Right atrium auricular region (tissue), 2 donors: ENCODE measurements around the gene GTF2H3. TPM values are rescaled to one million over a fixed set of nuclear protein-coding genes. Genes with fewer than 3 reads are reported as not detected.

Experiments used
- DNase-seq: peaks from one replicate; pipeline ENCODE4 v3.0.0-alpha.2; 2019; ENCODE audit warnings: low spot score
- H3K27ac ChIP-seq, 2 donors: fragments of 200-600 bp; sonication (generic); 1 replicate in 1 of 2; 2 replicates in 1 of 2; pipeline ENCODE4 v1.5.1; 2016 to 2019
- H3K27me3 ChIP-seq, 2 donors: fragments of 200-600 bp; sonication (generic); one replicate each; pipeline versions ENCODE4 v1.5.1 to v1.6.0; 2017 to 2019
- H3K36me3 ChIP-seq: fragments of 200-600 bp; sonication (generic); one replicate; pipeline ENCODE4 v1.5.1; 2016
- H3K4me1 ChIP-seq, 2 donors: fragments of 200-600 bp; sonication (generic); one replicate each; pipeline versions ENCODE4 v1.5.1 to v1.6.0; 2017 to 2019
- H3K4me3 ChIP-seq, 2 donors: fragments of 200-600 bp; sonication (generic); 1 replicate in 1 of 2; 2 replicates in 1 of 2; pipeline ENCODE4 v1.5.1; 2017 to 2019; ENCODE audit warnings: mild to moderate bottlenecking in 1 of 2, moderate library complexity in 1 of 2
- H3K9me3 ChIP-seq, 2 donors: fragments of 200-600 bp; sonication (generic); one replicate each; pipeline ENCODE4 v1.5.1; 2019
- CTCF ChIP-seq, 2 donors: fragments of 200-600 bp; sonication (generic); IDR thresholded peaks; one replicate each; pipeline ENCODE4 v1.5.1; 2019; ENCODE audit warnings: antibody characterized with exemption in 2 of 2
- total RNA-seq, 2 donors: library from RNA; depleted of rRNA; stranded (reverse); fragments of >200 nt; gene quantifications; one replicate each; pipeline ENCODE4 v1.1.0, GENCODE V29; 2016

Gene GTF2H3
- total RNA-seq, 2 donors from 2014 or later: 7.6 to 8.4 TPM

DNA sequence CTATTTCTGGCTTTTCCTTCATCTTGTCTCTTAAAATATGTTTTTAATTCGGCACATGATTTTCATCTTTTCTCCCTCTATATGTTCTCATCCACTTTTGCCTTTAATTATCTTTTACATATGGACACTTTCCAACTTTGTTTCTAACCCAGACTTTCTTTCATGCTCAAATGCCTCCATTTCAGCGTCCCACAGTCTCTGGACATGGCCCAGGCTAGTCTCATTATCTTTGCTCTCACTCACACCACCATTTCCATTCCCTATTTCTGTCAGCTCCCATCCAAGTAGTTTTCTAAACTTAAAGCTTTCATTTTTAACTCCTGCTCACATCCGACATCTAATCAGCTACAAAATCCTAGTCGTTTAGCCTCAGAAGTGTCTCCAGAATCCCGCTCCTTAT, 14.8 kb downstream of the GTF2H3 start:
- no peak for DNase-seq
- no peak overlapping the region for H3K4me3 ChIP-seq
- H3K4me1 ChIP-seq: no peaks in the 10 kb centered on the region
- no peaks in the 10 kb centered on the region for H3K9me3 ChIP-seq
- H3K27ac ChIP-seq: no peak overlapping the region
- no peak for TF ChIP-seq CTCF (IDR thresholded peaks at IDR 0.05)
- H3K27me3 ChIP-seq: no peaks in the 10 kb centered on the region
- H3K36me3 ChIP-seq: peaks cover 40% of the 10 kb centered on the region

DNA sequence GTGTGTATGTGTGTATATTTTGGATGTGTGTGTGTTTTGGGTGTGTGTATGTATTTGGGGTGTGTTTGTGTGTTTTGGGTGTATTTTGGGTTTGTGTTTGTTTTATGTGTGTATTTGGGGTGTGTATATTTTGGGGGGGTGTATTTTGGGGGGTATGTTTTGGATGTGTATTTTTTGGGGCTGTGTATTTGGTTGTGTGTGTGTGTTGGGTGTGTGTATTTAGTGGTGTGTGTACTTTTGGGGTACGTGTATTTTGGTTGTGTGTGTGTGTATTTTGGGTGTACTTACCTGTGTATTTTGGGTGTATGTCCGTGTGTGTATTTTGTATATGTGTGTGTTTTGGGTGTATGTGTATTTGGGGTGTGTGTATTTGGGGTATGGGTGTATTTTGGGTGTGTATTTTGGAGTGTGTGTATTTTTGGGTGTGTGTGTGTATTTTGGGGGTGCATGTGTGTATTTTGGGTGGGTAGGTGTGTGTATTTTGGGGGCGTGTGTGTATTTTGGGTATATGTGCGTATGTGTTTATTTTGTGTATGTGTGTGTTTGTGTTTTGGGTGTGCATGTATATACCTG, 20.6 kb downstream of the GTF2H3 start:
- no peaks in the 10 kb centered on the region for H3K27me3 ChIP-seq
- no peak overlapping the region for H3K4me3 ChIP-seq
- no peak for DNase-seq
- peaks cover 21% of the 10 kb centered on the region for H3K36me3 ChIP-seq
- no peaks in the 10 kb centered on the region for H3K9me3 ChIP-seq
- H3K4me1 ChIP-seq: no peaks in the 10 kb centered on the region
- TF ChIP-seq CTCF (IDR thresholded peaks at IDR 0.05): no peak
- no peak overlapping the region for H3K27ac ChIP-seq

DNA sequence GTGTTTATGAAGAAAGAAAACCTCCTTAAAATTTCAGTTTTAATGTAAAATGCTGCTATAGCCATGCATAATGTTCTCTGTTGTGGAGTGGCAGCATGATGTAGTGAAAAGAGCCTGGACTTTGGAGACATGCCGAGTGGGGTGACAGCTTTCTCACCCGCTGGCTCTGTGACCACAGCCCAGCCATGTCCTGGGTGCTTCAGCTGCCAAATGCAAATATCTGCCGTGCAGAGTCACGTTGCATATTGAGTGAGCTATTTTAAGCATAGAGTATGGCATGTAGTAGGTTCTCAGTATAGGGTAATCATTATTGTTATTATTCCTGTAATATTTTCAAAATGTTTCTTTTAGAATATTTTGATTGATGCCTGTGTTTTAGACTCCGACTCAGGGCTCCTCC, 21.8 kb downstream of the GTF2H3 start:
- Histone ChIP-seq H3K9me3 (no peaks in the 10 kb centered on the region), H3K27ac (peak overlapping the region in 1 of 2 donors; percentile 8), H3K4me3 (no peak overlapping the region), H3K27me3 (no peaks in the 10 kb centered on the region), H3K36me3 (peaks cover 21% of the 10 kb centered on the region), H3K4me1 (no peaks in the 10 kb centered on the region)
- no peak for TF ChIP-seq CTCF (IDR thresholded peaks at IDR 0.05)
- no peak for DNase-seq

DNA sequence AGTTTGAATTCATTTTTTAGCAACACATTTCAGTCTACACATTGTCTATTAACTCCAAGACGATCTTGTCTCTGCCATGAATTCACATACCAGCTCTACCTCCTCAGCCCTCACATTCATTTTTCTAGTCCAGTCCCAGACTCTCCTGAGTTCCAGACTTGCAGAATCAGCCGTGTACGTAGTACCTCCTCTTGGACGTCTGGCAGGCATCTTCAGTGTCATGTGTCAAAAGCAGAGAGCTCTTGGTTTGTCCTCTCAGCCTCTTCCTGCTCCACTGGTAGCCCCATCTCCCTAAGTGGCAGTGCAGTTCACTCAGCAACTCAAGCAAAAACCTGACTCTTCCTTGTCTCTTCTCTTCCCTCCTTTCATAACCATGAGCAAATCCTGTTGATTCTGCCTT, 22.8 kb downstream of the GTF2H3 start:
- H3K36me3 ChIP-seq: peaks cover 13% of the 10 kb centered on the region

DNA sequence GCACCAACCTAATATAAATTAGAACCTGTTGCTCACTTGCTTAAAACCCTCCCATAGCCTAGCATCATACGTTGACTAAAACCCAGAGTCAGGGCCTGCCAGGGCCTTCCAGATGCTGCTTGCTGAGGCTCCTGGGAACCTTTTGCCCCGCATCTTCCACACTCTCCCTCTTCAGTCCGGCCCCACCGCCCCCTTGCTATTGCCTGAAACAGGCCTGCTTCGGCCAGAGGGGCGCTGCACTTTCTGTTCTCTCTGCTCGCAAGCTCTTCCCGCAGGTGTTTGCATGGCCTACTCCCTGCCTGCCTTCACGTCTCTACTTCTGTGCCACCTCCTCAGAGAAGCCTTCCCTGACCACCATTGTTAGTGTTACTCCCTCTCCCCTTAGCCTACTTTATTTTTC, 23.6 kb downstream of the GTF2H3 start:
- H3K4me1 ChIP-seq: no peaks in the 10 kb centered on the region
- H3K9me3 ChIP-seq: no peaks in the 10 kb centered on the region
- H3K4me3 ChIP-seq: no peak overlapping the region
- no peak for TF ChIP-seq CTCF (IDR thresholded peaks at IDR 0.05)
- no peak overlapping the region for H3K27ac ChIP-seq
- H3K27me3 ChIP-seq: no peaks in the 10 kb centered on the region
- DNase-seq: no peak
- H3K36me3 ChIP-seq: peaks cover 9% of the 10 kb centered on the region

More for the DNA sequence above, 22.8 kb downstream of the GTF2H3 start:
- no peaks in the 10 kb centered on the region for H3K27me3 ChIP-seq
- H3K4me1 ChIP-seq: no peaks in the 10 kb centered on the region
- no peak for TF ChIP-seq CTCF (IDR thresholded peaks at IDR 0.05)
- H3K4me3 ChIP-seq: no peak overlapping the region
- no peaks in the 10 kb centered on the region for H3K9me3 ChIP-seq
- H3K27ac ChIP-seq: peak overlapping the region in 1 of 2 donors; percentile 8
- no peak for DNase-seq
